Fibroblast of lung (primary cell): ENCODE data around the gene CPN1. TPM values are rescaled to one million over a fixed set of nuclear protein-coding genes. Genes with fewer than 3 reads are reported as not detected.
"Not testable (repeated sequence)": the region's sequence is repeated elsewhere in the genome, so short reads cannot be mapped to it uniquely, and the experiment has no call there.

Experiments used
- DNase-seq, 2 donors: peaks; one replicate each; pipeline versions ENCODE4 v3.0.0 to v3.0.0-alpha.2; 2010; ENCODE audit warnings: low read depth in 2 of 2
- H2AFZ ChIP-seq: 2 replicates; pipeline ENCODE4 v1.5.1; 2012; ENCODE audit warnings: low read length, control low read depth, inconsistent platforms
- H3K27ac ChIP-seq: 2 replicates; pipeline ENCODE4 v1.5.1; 2011; ENCODE audit warnings: low read length, control low read depth; ENCODE audit not compliant: insufficient read depth
- H3K27me3 ChIP-seq: 2 replicates; pipeline ENCODE4 v1.5.1; 2011; ENCODE audit warnings: mild to moderate bottlenecking, low read length; ENCODE audit not compliant: control insufficient read depth, insufficient read depth
- H3K36me3 ChIP-seq: 2 replicates; pipeline ENCODE4 v1.5.1; 2011; ENCODE audit warnings: low read length; ENCODE audit not compliant: control insufficient read depth, insufficient read depth
- H3K4me1 ChIP-seq: 2 replicates; pipeline ENCODE4 v1.5.1; 2011; ENCODE audit warnings: low read length; ENCODE audit not compliant: control insufficient read depth, insufficient read depth; ENCODE audit errors: extremely low read depth
- H3K4me2 ChIP-seq: 2 replicates; pipeline ENCODE4 v1.5.1; 2011; ENCODE audit warnings: low read length, control low read depth; ENCODE audit not compliant: insufficient read depth; ENCODE audit errors: extremely low read depth
- H3K4me3 ChIP-seq, 4 experiments: fragments of 200-600 bp in 1 of 4; sonication (generic) in 1 of 4; replicated peaks in 1 of 4; 2 replicates each; pipeline ENCODE4 v1.5.1; 2011 to 2016; ENCODE audit warnings: low read length in 4 of 4, low read depth in 3 of 4, mild to moderate bottlenecking in 3 of 4, control low read depth in 2 of 4, inconsistent platforms in 1 of 4, mixed read lengths in 1 of 4; ENCODE audit not compliant: insufficient read depth in 1 of 4; ENCODE audit errors: control extremely low read depth in 1 of 4
- H3K79me2 ChIP-seq: 2 replicates; pipeline ENCODE4 v1.5.1; 2012; ENCODE audit warnings: mild to moderate bottlenecking, low read length, inconsistent platforms; ENCODE audit not compliant: control insufficient read depth, insufficient read depth
- H3K9ac ChIP-seq: 2 replicates; pipeline ENCODE4 v1.5.1; 2011; ENCODE audit warnings: mild to moderate bottlenecking, low read length, control low read depth; ENCODE audit not compliant: insufficient read depth
- H3K9me3 ChIP-seq: 2 replicates; pipeline ENCODE4 v1.5.1; 2012; ENCODE audit warnings: low read depth, low read length; ENCODE audit not compliant: control insufficient read depth, insufficient read depth
- H4K20me1 ChIP-seq: 2 replicates; pipeline ENCODE4 v1.5.1; 2011; ENCODE audit warnings: low read length; ENCODE audit not compliant: control insufficient read depth, insufficient read depth; ENCODE audit errors: extremely low read depth
- CTCF ChIP-seq, 2 donors: IDR thresholded peaks in 1 of 2; conservative IDR thresholded peaks in 1 of 2; 1 replicate in 1 of 2; 2 replicates in 1 of 2; pipeline ENCODE4 v1.5.1; 2011 to 2012; ENCODE audit warnings: low read length in 2 of 2, control low read depth in 1 of 2, inconsistent platforms in 1 of 2, low read depth in 1 of 2, mild to moderate bottlenecking in 1 of 2
- EZH2 ChIP-seq: IDR thresholded peaks from 2 replicates; pipeline ENCODE4 v1.5.1; 2012; ENCODE audit warnings: low read length, control low read depth, mild to moderate bottlenecking; ENCODE audit errors: missing control alignments
- polyA plus RNA-seq, 2 donors: library from polyadenylated mRNA; depleted of rRNA in 1 of 2; stranded (reverse) in 1 of 2; unstranded in 1 of 2; fragments of >200 nt; gene quantifications; 2 replicates each; pipeline ENCODE4 v1.2.1, GENCODE V29; 2011 to 2012; ENCODE audit warnings: missing spikeins in 1 of 2
- total RNA-seq: library from RNA; depleted of rRNA; stranded (reverse); fragments of >200 nt; gene quantifications from 2 replicates; pipeline ENCODE4 v1.2.1, GENCODE V29; 2014

Gene CPN1
- total and polyA plus RNA-seq, 2 donors (not counting 1 experiment from before 2014, with no cell fraction given) = not detected

- Histone ChIP-seq H4K20me1 (no peaks in the 10 kb centered on the region), H3K9ac (no peak overlapping the region), H2AFZ (no peak overlapping the region), H3K79me2 (no peaks in the 10 kb centered on the region), H3K4me1 (no peaks in the 10 kb centered on the region), H3K27me3 (no peaks in the 10 kb centered on the region), H3K36me3 (no peaks in the 10 kb centered on the region), H3K4me3 (no peak overlapping the region), H3K9me3 (no peaks in the 10 kb centered on the region), H3K4me2 (no peak overlapping the region), H3K27ac (no peak overlapping the region)
- DNase-seq = no peak
- TF ChIP-seq EZH2 = no peak
- peak in 1 of 2 donors; percentile 12 for TF ChIP-seq CTCF (conservative IDR thresholded peaks at IDR 0.05 in 1 of 2, IDR thresholded peaks at IDR 0.05 in 1 of 2; ENCODE audit: low read depth in 1 of 2, low read length in 2 of 2)
Observed at GRCh38 chr10:100019787-100020141, 61.9 kb downstream of the CPN1 start.

GRCh38 chr10:100014071-100014762, 67.5 kb downstream of the CPN1 start:
- Histone ChIP-seq H3K36me3 (no peaks in the 10 kb centered on the region), H3K4me3 (no peak overlapping the region)
- TF ChIP-seq EZH2 (no peak), CTCF (conservative IDR thresholded peaks at IDR 0.05 in 1 of 2, IDR thresholded peaks at IDR 0.05 in 1 of 2; ENCODE audit: low read depth in 1 of 2, low read length in 2 of 2) (no peak)

GRCh38 chr10:100013621-100014020, 68.0 kb downstream of the CPN1 start:
- H4K20me1 ChIP-seq = no peaks in the 10 kb centered on the region
- H2AFZ ChIP-seq = no peak overlapping the region
- H3K79me2 ChIP-seq = peaks cover 9% of the 10 kb centered on the region
- TF ChIP-seq CTCF (conservative IDR thresholded peaks at IDR 0.05 in 1 of 2, IDR thresholded peaks at IDR 0.05 in 1 of 2; ENCODE audit: low read depth in 1 of 2, low read length in 2 of 2) (no peak), EZH2 (no peak)
- DNase-seq = no peak
- H3K27ac ChIP-seq = no peak overlapping the region
- no peaks in the 10 kb centered on the region for H3K27me3 ChIP-seq
- no peak overlapping the region for H3K4me2 ChIP-seq
- no peak overlapping the region for H3K9ac ChIP-seq
- no peaks in the 10 kb centered on the region for H3K36me3 ChIP-seq
- H3K4me3 ChIP-seq = no peak overlapping the region
- H3K9me3 ChIP-seq = no peaks in the 10 kb centered on the region
- peaks cover 3% of the 10 kb centered on the region for H3K4me1 ChIP-seq

More at GRCh38 chr10:100014071-100014762, 67.5 kb downstream of the CPN1 start:
- H3K9ac ChIP-seq = no peak overlapping the region
- no peak overlapping the region for H2AFZ ChIP-seq
- no peak for DNase-seq
- peaks cover 3% of the 10 kb centered on the region for H3K79me2 ChIP-seq
- no peaks in the 10 kb centered on the region for H4K20me1 ChIP-seq
- H3K4me1 ChIP-seq = peaks cover 3% of the 10 kb centered on the region
- H3K4me2 ChIP-seq = no peak overlapping the region
- no peak overlapping the region for H3K27ac ChIP-seq
- H3K27me3 ChIP-seq = no peaks in the 10 kb centered on the region
- H3K9me3 ChIP-seq = no peaks in the 10 kb centered on the region

- Histone ChIP-seq H3K4me1 (peaks cover 10% of the 10 kb centered on the region), H3K79me2 (peaks cover 23% of the 10 kb centered on the region)
- H3K27ac ChIP-seq, H4K20me1 ChIP-seq, H3K4me2 ChIP-seq, H3K27me3 ChIP-seq, DNase-seq, H3K9ac ChIP-seq, H3K4me3 ChIP-seq, H2AFZ ChIP-seq, H3K9me3 ChIP-seq, H3K36me3 ChIP-seq: not testable (repeated sequence)
Observed at GRCh38 chr10:100011906-100012305, 69.8 kb downstream of the CPN1 start.
